ENCODE measurements around the gene FSIP1. TPM values are rescaled to one million over a fixed set of nuclear protein-coding genes. Genes with fewer than 3 reads are reported as not detected.

FSIP1 gene
- total RNA-seq, 1 donor from 2014 or later: 0.73 TPM

GRCh38 chr15:39641191-39641889, 141.3 kb downstream of the FSIP1 start:
- no peak for ATAC-seq
- intact Hi-C loops (cut with DNase I): no loop called here
- no peak for DNase-seq (ENCODE audit: missing footprints)

DNA sequence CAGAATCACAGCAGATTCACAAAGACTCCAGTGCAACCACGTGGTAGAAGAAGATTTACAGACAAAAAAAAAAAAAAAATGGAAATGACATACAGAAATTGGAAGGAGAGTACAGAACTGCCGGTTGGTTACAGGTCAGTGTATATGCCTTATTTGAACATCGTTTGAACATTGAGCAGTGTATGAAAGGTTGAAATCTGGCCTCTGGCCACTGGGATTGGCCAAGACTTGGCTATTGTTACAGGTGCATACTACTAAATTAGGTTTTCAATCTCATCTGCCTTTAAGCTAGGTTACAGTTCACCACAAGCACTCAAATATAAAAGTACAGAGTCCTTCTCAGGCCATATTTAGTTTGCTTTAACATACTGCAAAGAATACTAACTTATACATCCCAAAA, 142.0 kb downstream of the FSIP1 start:
- ATAC-seq (no peak), DNase-seq (ENCODE audit: missing footprints) (no peak)
- intact Hi-C loops (cut with DNase I): no loop called here

GRCh38 chr15:39639037-39639436, 143.6 kb downstream of the FSIP1 start:
- intact Hi-C loops (cut with DNase I): no loop called here
- DNase-seq (ENCODE audit: missing footprints) (no peak), ATAC-seq (no peak)

- DNase-seq (ENCODE audit: missing footprints) (no peak), ATAC-seq (no peak)
- intact Hi-C loops (cut with DNase I): no loop called here
Observed at GRCh38 chr15:39638041-39638440, 144.6 kb downstream of the FSIP1 start.

DNA sequence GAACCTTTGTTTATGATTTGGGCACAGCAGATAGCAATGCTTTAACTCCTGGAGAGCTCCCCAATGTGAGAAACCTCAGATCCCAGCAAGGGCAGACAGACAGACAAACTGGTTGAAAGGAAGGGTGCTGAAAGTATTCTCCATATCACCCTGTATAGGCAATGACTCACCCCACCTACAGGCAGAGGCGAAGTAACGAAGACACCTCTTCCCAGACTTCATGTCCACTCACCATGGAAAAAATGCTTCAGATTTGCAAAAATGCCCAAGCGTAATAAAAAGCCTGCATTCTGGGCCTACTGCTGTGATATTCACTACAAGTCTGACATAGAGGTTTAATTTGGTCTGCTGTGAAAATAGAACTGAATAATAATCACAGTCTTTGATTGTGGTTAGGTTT, 151.3 kb downstream of the FSIP1 start:
- intact Hi-C loops (cut with DNase I): no loop called here
- DNase-seq (ENCODE audit: missing footprints) (no peak), ATAC-seq (no peak)

DNA sequence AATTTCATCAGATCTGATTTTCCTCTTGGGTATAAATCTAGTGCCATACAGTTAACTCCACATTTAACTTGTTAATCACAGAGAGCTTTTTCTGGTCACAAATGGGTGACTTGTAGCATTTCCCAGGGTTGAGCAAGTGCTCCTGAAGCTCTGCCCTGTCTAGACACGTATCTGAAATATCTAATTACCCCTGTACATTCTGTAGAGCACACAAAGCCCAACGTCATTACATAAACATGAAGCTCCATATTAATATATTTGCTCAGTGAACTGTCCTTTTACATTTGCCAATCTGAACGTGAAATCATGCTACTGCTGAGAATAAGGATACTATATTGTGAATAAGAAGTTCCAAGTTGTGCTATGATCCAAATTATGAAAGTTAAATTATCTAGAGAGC, 152.7 kb downstream of the FSIP1 start:
- no peak for ATAC-seq
- DNase-seq (ENCODE audit: missing footprints): no peak

GRCh38 chr15:39629371-39629770, 153.3 kb downstream of the FSIP1 start:
- intact Hi-C loops (cut with DNase I): no loop called here
- DNase-seq (ENCODE audit: missing footprints): peak; percentile 23
- no peak for ATAC-seq

More for the DNA sequence above, 152.7 kb downstream of the FSIP1 start:
- intact Hi-C loops (cut with DNase I): no loop called here

- intact Hi-C loops (cut with DNase I): no loop called here
Observed at GRCh38 chr15:39628546-39629257, 153.9 kb downstream of the FSIP1 start.

DNA sequence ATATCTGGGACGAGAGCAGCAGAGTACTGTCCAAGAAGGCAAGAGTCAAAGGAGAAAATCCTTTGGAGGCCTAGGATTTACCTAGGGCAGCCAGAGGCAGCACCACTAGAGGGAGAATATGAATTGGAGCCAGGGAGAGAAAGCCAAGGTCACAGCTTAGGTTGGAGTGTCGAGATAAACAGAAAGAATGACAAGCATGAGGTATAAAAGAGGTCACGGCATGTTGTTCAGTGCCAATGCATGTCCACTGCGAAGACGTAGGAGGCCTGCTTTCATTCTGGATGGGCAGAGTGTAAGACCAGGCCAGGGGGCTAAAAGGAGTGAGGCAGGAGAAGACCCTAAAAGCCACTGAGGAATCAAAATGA, 154.5 kb downstream of the FSIP1 start:
- intact Hi-C loops (cut with DNase I): no loop called here
- DNase-seq (ENCODE audit: missing footprints): peak; percentile 21

More at GRCh38 chr15:39628546-39629257, 153.9 kb downstream of the FSIP1 start:
- ATAC-seq (no peak), DNase-seq (ENCODE audit: missing footprints) (peak; percentile 35)

DNA sequence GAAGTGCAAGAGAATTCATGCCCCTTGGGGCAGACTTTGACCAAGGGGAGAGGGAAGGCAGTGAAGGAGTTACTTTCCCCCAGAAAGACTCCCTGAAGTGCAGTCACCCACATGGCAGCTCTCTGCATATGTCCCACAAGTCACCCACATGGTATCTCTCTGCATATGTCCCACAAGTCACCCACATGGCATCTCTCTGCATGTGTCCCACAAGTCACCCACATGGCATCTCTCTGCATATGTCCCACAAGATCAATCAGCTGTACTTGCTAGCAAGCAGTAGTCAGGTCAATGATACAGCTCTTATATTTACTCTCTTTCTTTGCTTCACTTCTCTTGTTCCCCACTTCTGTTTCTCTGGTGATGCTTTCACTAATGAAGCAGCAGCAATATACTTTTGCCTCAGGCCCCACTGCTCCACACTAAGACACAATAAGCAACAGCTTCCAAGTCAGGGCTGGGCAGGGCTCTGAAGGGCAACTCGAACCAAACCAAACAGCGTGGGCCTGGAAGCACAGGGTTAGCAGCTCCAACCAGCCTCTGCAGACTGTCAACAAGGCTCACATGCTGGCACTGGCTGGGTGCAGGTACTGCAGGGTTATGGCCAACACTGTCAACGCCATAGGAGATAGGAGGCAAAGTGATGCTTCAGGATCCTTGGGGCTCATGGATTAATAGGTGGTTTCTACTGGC, 155.0 kb downstream of the FSIP1 start:
- peak; percentile 27 for ATAC-seq
- intact Hi-C loops (cut with DNase I): no loop called here
- peak; percentile 57 for DNase-seq (ENCODE audit: missing footprints)

More for the DNA sequence above, 154.5 kb downstream of the FSIP1 start:
- peak; percentile 78 for ATAC-seq

- DNase-seq (ENCODE audit: missing footprints) (no peak), ATAC-seq (no peak)
- intact Hi-C loops (cut with DNase I): no loop called here
Observed at GRCh38 chr15:39625856-39626255, 156.8 kb downstream of the FSIP1 start.

- DNase-seq (ENCODE audit: missing footprints): no peak
- ATAC-seq: no peak
- intact Hi-C loops (cut with DNase I): no loop called here
Observed at GRCh38 chr15:39625451-39625850, 157.2 kb downstream of the FSIP1 start.

GRCh38 chr15:39624806-39625205, 157.8 kb downstream of the FSIP1 start:
- DNase-seq (ENCODE audit: missing footprints) (peak; percentile 68), ATAC-seq (peak; percentile 61)
- intact Hi-C loops (cut with DNase I): no loop called here

DNA sequence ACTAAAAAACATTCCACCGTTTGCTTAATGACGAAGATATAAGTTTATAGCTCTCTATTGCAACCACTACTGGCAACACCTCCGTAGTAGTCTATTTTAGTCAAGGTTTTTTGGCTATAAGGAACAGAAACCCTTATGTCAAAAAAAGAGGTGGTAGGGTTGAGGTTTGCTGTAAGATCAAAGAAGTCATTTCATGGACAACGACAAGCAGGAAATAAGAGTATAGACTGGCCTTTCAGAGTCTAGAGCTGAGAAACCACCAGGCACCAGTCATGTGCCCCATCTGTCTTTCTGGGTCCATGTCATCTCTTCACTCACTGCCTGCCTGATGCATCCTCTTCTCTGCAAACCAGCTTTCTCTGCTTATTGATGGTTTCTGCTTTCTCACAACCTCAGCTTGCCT, 159.1 kb downstream of the FSIP1 start:
- intact Hi-C loops (cut with DNase I): no loop called here
- ATAC-seq: no peak
- DNase-seq (ENCODE audit: missing footprints): no peak

GRCh38 chr15:39622660-39623516, 159.8 kb downstream of the FSIP1 start:
- DNase-seq (ENCODE audit: missing footprints) (no peak), ATAC-seq (no peak)
- intact Hi-C loops (cut with DNase I): no loop called here

DNA sequence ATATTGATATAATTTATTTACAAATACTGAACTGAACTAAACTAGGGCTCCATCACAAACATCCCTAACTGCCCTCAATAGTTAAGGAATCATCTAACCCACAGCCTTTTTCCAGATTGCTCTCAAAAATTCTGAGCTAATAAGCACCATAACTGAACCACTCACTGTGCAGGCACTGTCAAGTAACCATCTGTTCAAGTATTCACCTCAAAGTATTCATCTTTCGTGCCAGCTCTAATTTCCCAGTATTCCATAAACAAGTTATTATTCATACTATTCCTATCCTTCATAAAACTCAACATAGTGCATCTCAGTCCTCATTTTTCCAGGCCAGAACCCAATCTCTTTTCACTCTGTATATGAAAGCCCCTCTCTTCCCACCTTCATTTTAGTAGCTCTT, 160.7 kb downstream of the FSIP1 start:
- intact Hi-C loops (cut with DNase I): no loop called here
- no peak for DNase-seq (ENCODE audit: missing footprints)
- ATAC-seq: no peak

DNA sequence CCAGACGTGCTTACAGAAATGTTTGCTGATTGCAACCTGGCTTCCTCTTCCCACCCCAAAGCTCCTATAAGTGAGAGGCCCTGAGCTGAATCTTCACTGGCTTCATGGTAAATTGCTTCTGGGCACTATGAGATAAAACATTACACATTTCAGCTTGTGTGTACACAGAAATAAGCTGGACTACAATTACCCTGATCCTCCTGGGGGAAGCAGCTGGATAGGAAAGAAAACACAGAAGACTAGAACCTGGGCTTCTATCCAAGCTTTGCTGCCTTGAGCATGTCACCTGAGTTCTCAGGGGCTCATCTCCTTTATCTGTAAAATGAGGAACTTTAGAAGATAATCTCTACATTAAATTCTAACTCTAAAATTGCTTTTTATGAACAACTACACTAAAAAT, 161.4 kb downstream of the FSIP1 start:
- DNase-seq (ENCODE audit: missing footprints): no peak
- ATAC-seq: no peak
- intact Hi-C loops (cut with DNase I): no loop called here

- intact Hi-C loops (cut with DNase I): no loop called here
- DNase-seq (ENCODE audit: missing footprints): no peak
- no peak for ATAC-seq
Observed at GRCh38 chr15:39618063-39618823, 164.4 kb downstream of the FSIP1 start.

All from Right ventricle myocardium inferior (tissue), 1 donor.